Spinal cord (tissue), 10 donors: ENCODE measurements around the gene DRC7. TPM values are rescaled to one million over a fixed set of nuclear protein-coding genes. Genes with fewer than 3 reads are reported as not detected.
"Not testable (repeated sequence)": the region's sequence is repeated elsewhere in the genome, so short reads cannot be mapped to it uniquely, and the experiment has no call there.

Source experiments
- DNase-seq, 6 donors: peaks; one replicate each; pipeline versions ENCODE4 v3.0.0 to v3.0.0-alpha.2; 2013 to 2015; ENCODE audit warnings: low spot score in 6 of 6, low read depth in 4 of 6
- H3K27ac ChIP-seq: one replicate; pipeline ENCODE4 v1.5.1; 2013; ENCODE audit warnings: low read depth, low read length, control low read depth
- H3K27me3 ChIP-seq: one replicate; pipeline ENCODE4 v1.6.1; 2013; ENCODE audit warnings: low read length; ENCODE audit not compliant: control insufficient read depth, insufficient read depth
- H3K36me3 ChIP-seq: one replicate; pipeline ENCODE4 v1.6.1; 2013; ENCODE audit warnings: low read length; ENCODE audit not compliant: control insufficient read depth, insufficient read depth
- H3K4me1 ChIP-seq: one replicate; pipeline ENCODE4 v1.6.1; 2013; ENCODE audit warnings: low read length; ENCODE audit not compliant: control insufficient read depth, insufficient read depth
- H3K4me3 ChIP-seq: one replicate; pipeline ENCODE4 v1.5.1; 2013; ENCODE audit warnings: low read depth, low read length, control low read depth
- H3K9me3 ChIP-seq: one replicate; pipeline ENCODE4 v1.6.1; 2013; ENCODE audit warnings: low read length; ENCODE audit not compliant: control insufficient read depth, insufficient read depth
- WGBS: methylation state at CpG from one replicate; pipeline ENCODE4 v1.1.5; 2013; ENCODE audit warnings: missing lambda C conversion rate; ENCODE audit not compliant: insufficient coverage; 5-methylcytosine and 5-hydroxymethylcytosine counted together
- polyA plus RNA-seq, 2 donors: library from polyadenylated mRNA; unstranded; fragments of 120-200 nt; gene quantifications; one replicate each; pipeline ENCODE4 v1.2.1, GENCODE V29; 2013; ENCODE audit not compliant: insufficient read length in 2 of 2
- total RNA-seq, 2 donors: library from RNA; depleted of rRNA in 1 of 2; stranded (reverse); fragments of 120-200 nt in 1 of 2; fragments of >200 nt in 1 of 2; gene quantifications; one replicate each; pipeline versions ENCODE4 v1.2.3 to v1.2.4, GENCODE V29; 2013 to 2014
- donor health status: healthy.

DRC7 gene
- total and polyA plus RNA-seq, 4 donors, result 0.69 to 6.0 (median 4.0) TPM

DNA sequence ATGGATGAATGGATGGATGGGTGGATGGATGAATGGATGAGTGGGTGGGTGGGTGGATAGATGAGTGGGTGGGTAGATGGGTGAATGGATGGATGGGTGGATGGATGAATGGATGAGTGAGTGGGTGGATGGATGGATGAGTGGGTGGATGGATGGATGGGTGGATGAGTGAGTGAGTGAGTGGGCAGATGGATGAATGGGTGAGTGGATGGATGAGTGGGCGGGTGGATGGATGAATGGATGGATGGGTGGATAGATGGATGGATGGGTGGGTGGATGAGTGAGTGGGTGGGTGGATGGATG is 34.5 kb downstream of the DRC7 start:
- H3K27ac ChIP-seq, result no peak overlapping the region
- no peaks in the 10 kb centered on the region for H3K4me1 ChIP-seq
- no peak overlapping the region for H3K4me3 ChIP-seq
- no peaks in the 10 kb centered on the region for H3K36me3 ChIP-seq
- WGBS, result 86% methylated on average over 1 of the region's 1 CpG
- no peaks in the 10 kb centered on the region for H3K27me3 ChIP-seq
- no peaks in the 10 kb centered on the region for H3K9me3 ChIP-seq
- no peak for DNase-seq

DNA sequence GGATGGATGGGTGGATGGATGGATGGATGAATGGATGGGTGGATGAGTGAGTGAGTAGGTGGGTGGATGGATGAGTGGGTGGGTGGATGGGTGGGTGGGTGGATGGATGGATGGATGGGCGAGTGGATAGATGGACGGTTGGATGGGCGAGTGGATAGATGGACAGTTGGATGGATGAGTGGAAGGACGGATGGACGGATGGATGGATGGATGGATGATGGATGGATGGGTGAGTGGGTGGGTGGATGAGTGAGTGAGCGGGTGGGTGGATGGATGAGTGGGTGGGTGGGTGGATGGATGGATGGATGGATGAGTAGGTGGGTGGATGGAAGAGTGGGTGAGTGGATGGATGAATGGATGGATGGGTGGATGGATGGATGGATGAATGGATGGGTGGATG is 35.2 kb downstream of the DRC7 start:
- not testable (repeated sequence) for H3K27ac ChIP-seq, H3K9me3 ChIP-seq

DNA sequence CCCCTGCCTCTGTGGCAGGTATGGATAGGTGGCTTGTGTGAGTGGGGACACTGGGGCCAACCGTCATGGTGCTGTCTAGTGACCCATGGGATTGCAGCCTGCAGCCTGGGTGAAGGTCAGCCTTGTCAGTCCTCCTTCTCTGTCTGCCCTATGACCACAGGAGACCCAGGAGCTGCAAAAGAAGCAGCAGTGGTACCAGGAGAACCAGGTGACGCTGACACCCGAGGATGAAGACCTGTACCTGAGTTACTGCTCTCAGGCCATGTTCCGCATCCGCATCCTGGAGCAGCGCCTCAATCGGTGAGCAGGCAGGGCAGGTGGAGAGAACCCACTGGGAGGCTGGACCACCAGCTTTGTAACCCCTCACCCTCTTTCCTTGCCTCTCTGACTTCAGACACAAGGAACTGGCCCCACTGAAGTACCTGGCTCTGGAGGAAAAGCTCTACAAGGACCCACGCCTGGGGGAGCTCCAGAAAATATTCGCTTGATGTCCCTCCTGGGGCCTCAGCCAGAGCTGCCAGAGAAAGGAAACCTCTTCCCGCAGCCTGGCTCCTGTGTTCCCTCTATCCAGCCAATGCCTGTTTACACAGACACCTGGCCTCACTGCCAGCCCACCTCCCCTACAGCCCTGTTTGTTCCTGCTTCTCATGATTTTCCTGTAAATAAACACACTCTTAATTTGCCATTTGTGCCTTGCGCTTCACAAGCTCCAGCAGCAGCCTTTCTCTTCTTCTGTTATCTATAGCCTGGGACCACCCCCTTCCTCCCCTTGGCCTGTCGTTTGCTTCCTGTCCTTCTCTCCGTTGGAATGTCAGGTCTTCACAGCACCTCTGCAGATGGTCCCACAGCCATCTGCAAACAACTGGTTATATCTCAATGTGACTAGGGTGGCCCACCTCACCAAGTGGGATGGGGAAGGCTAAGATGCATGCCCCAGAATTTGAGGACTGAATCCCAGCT is 36.4 kb downstream of the DRC7 start:
- no peaks in the 10 kb centered on the region for H3K36me3 ChIP-seq
- no peak for DNase-seq
- WGBS, result 80% methylated on average over 11 of the region's 13 CpGs
- H3K27me3 ChIP-seq, result no peaks in the 10 kb centered on the region
- H3K27ac ChIP-seq, result no peak overlapping the region
- H3K4me3 ChIP-seq, result no peak overlapping the region
- peaks cover 10% of the 10 kb centered on the region for H3K4me1 ChIP-seq
- no peaks in the 10 kb centered on the region for H3K9me3 ChIP-seq

More for the DNA sequence above, 35.2 kb downstream of the DRC7 start:
- not testable (repeated sequence) for H3K36me3 ChIP-seq, DNase-seq, H3K27me3 ChIP-seq, H3K4me1 ChIP-seq, H3K4me3 ChIP-seq
- WGBS, result 95% methylated on average over 6 of the region's 6 CpGs

DNA sequence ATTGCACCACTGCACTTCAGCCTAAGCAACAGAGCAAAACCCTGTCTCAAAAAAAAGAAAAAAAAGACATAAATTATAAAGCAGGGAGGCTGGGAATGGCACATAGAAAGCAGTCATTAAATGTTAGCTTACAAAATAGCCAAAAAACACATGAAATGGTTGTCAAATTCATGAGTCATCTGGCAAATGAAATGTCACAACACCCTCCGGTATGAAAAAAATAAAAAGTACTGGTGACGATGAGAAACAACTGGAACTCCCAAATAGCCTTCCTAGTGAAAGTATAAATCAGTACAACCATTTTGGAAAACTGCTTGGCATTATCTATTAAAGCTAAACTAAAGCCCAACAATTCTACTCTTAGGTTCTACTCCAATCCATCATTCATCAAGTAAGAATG is 37.4 kb downstream of the DRC7 start:
- Histone ChIP-seq H3K36me3 (peaks cover 1% of the 10 kb centered on the region), H3K4me3 (no peak overlapping the region), H3K27me3 (no peaks in the 10 kb centered on the region), H3K4me1 (peaks cover 20% of the 10 kb centered on the region), H3K9me3 (no peaks in the 10 kb centered on the region), H3K27ac (no peak overlapping the region)
- no peak for DNase-seq
- no CpG with 5 or more reads among the region's 2 CpGs for WGBS

DNA sequence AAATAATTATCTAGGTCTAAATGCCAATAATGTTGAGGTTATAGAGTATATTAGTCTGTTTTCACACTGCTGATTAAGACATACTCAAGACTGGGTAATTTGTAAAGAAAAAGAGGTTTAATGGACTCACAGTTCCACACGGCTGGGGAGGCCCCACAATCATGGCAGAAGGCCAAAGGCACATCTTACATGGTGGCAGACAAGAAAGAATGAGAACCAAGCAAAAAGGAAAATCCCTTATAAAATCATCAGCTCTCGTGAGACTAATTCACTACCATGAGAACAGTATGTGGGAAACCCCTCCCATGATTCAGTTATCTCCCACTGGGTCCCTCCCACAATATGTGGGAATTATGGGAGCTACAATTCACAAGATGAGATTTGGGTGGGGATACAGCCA is 38.1 kb downstream of the DRC7 start:
- Histone ChIP-seq H3K9me3 (no peaks in the 10 kb centered on the region), H3K27ac (no peak overlapping the region), H3K4me1 (peaks cover 26% of the 10 kb centered on the region), H3K4me3 (no peak overlapping the region), H3K27me3 (no peaks in the 10 kb centered on the region), H3K36me3 (peaks cover 7% of the 10 kb centered on the region)
- WGBS, result no CpG with 5 or more reads among the region's 2 CpGs
- no peak for DNase-seq

DNA sequence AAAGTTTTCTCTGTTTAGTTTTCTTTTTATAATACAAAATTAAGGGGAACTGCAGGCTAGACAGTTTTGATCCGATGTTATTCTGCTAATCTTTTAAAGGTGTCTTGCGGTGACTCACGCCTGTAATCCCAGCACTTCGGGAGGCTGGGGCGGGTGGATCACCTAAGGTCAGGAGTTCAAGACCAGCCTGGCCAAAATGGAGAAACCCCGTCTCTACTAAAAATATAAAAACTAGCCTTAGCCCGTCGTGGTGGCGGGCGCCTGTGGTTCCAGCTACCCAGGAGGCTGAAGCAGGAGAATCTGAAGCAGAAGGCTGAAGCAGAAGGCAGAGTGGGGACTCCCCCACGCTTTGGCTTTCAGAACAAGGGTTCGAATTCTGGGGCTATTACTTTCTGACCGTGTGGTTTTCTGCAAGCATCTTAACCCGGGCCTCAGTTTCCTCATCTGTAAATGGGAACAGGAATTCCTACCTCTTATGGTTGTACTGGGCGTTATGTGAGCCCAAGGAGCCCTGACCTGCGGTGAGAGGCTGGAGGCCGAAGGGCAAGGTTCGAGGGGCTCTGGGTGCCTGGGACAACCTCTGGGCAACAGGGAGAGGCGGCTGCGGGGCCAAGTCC is 39.8 kb downstream of the DRC7 start:
- peak overlapping the region; percentile 74 for H3K4me3 ChIP-seq
- WGBS, result 56% methylated on average over 19 of the region's 20 CpGs

DNA sequence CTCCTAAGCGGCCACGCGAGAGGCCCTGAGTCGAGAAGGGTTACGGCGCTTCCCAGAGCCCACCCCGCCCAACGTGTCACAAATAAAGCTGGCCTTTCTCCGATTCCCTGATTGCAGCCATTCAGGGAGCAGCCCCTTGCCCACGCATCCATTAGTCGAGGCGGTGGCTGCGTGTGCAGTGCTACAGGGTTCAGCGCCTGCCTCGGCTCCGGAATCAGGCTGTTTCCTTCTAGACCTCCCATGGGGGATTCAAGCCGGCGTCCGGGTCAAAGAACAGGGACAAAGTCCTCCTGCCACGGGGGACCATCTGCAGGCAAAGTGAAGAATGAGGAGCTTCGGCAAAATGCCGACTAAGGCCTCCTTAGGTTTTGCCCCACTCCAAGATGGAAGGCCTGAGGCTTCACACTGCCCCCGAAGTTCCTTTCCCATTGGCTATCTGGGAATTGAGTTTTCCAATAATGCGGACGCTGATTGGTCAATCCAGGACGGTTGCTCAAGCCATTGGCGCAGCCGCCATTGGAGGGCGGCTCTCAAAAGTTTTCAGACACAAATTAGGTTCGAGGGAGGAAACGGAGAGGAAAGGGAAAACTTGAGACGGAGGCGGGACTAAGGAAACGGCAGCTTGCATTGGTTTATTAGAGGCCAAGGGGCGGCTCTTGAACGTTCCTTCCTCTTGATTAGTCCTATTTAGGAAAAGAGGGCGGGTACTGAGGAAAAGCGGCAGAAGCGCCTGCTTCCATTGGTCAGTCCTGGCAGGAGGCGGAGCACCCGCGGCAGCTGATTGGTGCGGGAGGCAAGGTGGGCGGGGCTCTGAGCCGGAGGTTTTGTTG is 40.5 kb downstream of the DRC7 start:
- peak overlapping the region; percentile 90 for H3K27ac ChIP-seq
- peak; percentile 100 for DNase-seq
- peak overlapping the region; percentile 81 for H3K4me3 ChIP-seq
- no peaks in the 10 kb centered on the region for H3K27me3 ChIP-seq
- 0% methylated on average over 45 of the region's 45 CpGs for WGBS
- H3K36me3 ChIP-seq, result peaks cover 24% of the 10 kb centered on the region
- no peaks in the 10 kb centered on the region for H3K9me3 ChIP-seq
- H3K4me1 ChIP-seq, result peaks cover 44% of the 10 kb centered on the region

More for the DNA sequence above, 39.8 kb downstream of the DRC7 start:
- peaks cover 36% of the 10 kb centered on the region for H3K4me1 ChIP-seq
- DNase-seq, result no peak
- no peaks in the 10 kb centered on the region for H3K27me3 ChIP-seq
- no peaks in the 10 kb centered on the region for H3K9me3 ChIP-seq
- peaks cover 17% of the 10 kb centered on the region for H3K36me3 ChIP-seq
- H3K27ac ChIP-seq, result peak overlapping the region; percentile 90

DNA sequence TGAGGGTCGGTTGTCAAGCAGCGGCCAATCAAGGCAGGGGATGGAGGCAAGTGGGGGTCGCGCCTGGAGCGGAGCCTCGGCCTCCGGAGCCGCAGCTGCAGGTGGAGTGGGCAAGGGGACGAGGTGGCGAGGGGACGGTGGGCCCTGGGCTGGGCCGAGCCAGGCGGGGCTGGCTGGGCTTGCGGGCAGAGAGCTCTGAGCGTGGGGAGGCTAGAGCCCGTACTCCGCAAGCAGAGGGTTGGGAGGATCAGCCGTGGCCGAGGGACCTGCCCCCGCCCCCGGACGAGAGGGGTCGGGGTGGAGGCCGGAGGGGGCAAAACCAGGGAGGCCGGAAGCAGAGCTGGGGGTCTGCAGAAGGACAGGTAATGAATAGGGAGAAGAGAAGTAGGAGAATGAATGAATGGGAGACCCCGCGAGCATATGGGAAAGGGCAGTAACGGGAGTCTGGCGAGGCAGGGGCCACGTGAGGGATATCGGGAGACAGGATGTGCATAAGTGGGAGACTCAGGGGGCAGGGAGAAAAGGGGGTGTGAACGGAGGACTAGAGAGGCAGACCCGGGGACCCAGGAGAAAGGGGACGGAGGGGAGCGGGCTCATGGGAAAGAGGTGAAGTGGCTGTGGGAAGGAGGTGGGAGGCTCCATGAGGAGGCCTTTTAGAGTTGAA is 41.3 kb downstream of the DRC7 start, which contains the start of gene KATNB1:
KATNB1 (plus strand) TSS at position 16 of the 664 bp plus-strand sequence. CDS start 1,474 bp downstream, outside the sequence.
- Histone ChIP-seq H3K9me3 (no peaks in the 10 kb centered on the region), H3K4me1 (peaks cover 44% of the 10 kb centered on the region), H3K27me3 (no peaks in the 10 kb centered on the region), H3K36me3 (peaks cover 32% of the 10 kb centered on the region), H3K27ac (peak within 1 kb of the TSS; percentile 90), H3K4me3 (peak within 1 kb of the TSS; percentile 81)
- WGBS, result under 1% methylated on average over 35 of the region's 35 CpGs
- DNase-seq, result peak in 1 of 6 donors; percentile 33
